WTC11 (cell line): ENCODE measurements around the gene FBLN2. TPM values are rescaled to one million over a fixed set of nuclear protein-coding genes. Genes with fewer than 3 reads are reported as not detected.

ENCODE experiments used
- ATAC-seq: fragments of 200-7000 bp; cut with Tn5 transposase; 2 replicates; pipeline ENCODE4 v1.10.0; 2021; ENCODE audit warnings: mild to moderate bottlenecking, moderate library complexity
- CTCF ChIA-PET: fragments of 300-600 bp; sonication (Branson Sonifier 250); formaldehyde crosslinking; loops from one replicate; lab custom pipeline; 2021; ENCODE audit warnings: antibody characterized with exemption; lab: Charles Lee
- POLR2A ChIA-PET: fragments of 350-600 bp; sonication (Branson Sonifier 250); formaldehyde crosslinking; loops from one replicate; lab custom pipeline; 2021; ENCODE audit warnings: antibody characterized with exemption; lab: Charles Lee
- DNase-seq: peaks from one replicate; pipeline ENCODE4 v3.0.0; 2021; ENCODE audit warnings: low spot score
- H3K27ac Mint-ChIP-seq: 2 replicates; pipeline ENCODE4 v1.8.0; 2021; ENCODE audit warnings: mixed read lengths
- H3K27me3 Mint-ChIP-seq: 2 replicates; pipeline ENCODE4 v1.8.0; 2021; ENCODE audit warnings: low read depth, mild to moderate bottlenecking, moderate library complexity, mixed read lengths
- H3K36me3 Mint-ChIP-seq: 2 replicates; pipeline ENCODE4 v1.8.0; 2021; ENCODE audit warnings: mixed read lengths
- H3K4me1 Mint-ChIP-seq: 2 replicates; pipeline ENCODE4 v1.8.0; 2022; ENCODE audit warnings: mixed read lengths
- H3K4me3 Mint-ChIP-seq: 2 replicates; pipeline ENCODE4 v1.8.0; 2021; ENCODE audit warnings: mild to moderate bottlenecking, moderate library complexity, mixed read lengths
- H3K9me3 Mint-ChIP-seq: 2 replicates; pipeline ENCODE4 v1.8.0; 2021; ENCODE audit warnings: mixed read lengths
- ATF1 ChIP-seq: sonication (generic); formaldehyde crosslinking; IDR thresholded peaks from 2 replicates; pipeline ENCODE4 v1.8.1; 2023; ENCODE audit warnings: mild to moderate bottlenecking, moderate library complexity, missing genetic modification reagents
- ATF2 ChIP-seq: sonication (generic); formaldehyde crosslinking; IDR thresholded peaks from 2 replicates; pipeline ENCODE4 v1.8.1; 2022; ENCODE audit warnings: low read depth, missing genetic modification reagents, borderline replicate concordance
- E2F5 ChIP-seq: sonication (generic); formaldehyde crosslinking; IDR thresholded peaks from 2 replicates; pipeline ENCODE4 v1.8.1; 2022; ENCODE audit warnings: mild to moderate bottlenecking, moderate library complexity, missing genetic modification reagents
- ETV6 ChIP-seq: sonication (generic); formaldehyde crosslinking; IDR thresholded peaks from 2 replicates; pipeline ENCODE4 v1.8.1; 2022; ENCODE audit warnings: mild to moderate bottlenecking, missing genetic modification reagents
- GABPB1 ChIP-seq: sonication (generic); formaldehyde crosslinking; IDR thresholded peaks from 2 replicates; pipeline ENCODE4 v1.8.1; 2023; ENCODE audit warnings: mild to moderate bottlenecking, missing genetic modification reagents
- JAZF1 ChIP-seq: fragments of 250-450 bp; sonication (Bioruptor Pico); IDR thresholded peaks from 2 replicates; pipeline ENCODE4 v1.9.0; 2021; ENCODE audit warnings: moderate library complexity, mild to moderate bottlenecking, inconsistent platforms
- MAX ChIP-seq: sonication (generic); formaldehyde crosslinking; IDR thresholded peaks from 2 replicates; pipeline ENCODE4 v1.8.0; 2022; ENCODE audit warnings: mild to moderate bottlenecking, missing genetic modification reagents
- MXD4 ChIP-seq: fragments of 250-450 bp; sonication (Bioruptor Pico); IDR thresholded peaks from 2 replicates; pipeline ENCODE4 v1.8.0; 2021; ENCODE audit warnings: mild to moderate bottlenecking, moderate library complexity, borderline replicate concordance
- MYBL2 ChIP-seq: sonication (generic); formaldehyde crosslinking; IDR thresholded peaks from 2 replicates; pipeline ENCODE4 v1.8.1; 2023; ENCODE audit warnings: mild to moderate bottlenecking, moderate library complexity, missing genetic modification reagents
- NFATC4 ChIP-seq: fragments of 250-450 bp; sonication (Bioruptor Pico); IDR thresholded peaks from 2 replicates; pipeline ENCODE4 v1.9.0; 2021; ENCODE audit warnings: mild to moderate bottlenecking
- NR1H2 ChIP-seq: sonication (generic); formaldehyde crosslinking; IDR thresholded peaks from 2 replicates; pipeline ENCODE4 v1.9.0; 2021; ENCODE audit warnings: mild to moderate bottlenecking, moderate library complexity, missing genetic modification reagents
- NR3C1 ChIP-seq: sonication (generic); formaldehyde crosslinking; conservative IDR thresholded peaks from 2 replicates; pipeline ENCODE4 v1.8.1; 2023; ENCODE audit warnings: low read depth, mild to moderate bottlenecking, missing genetic modification reagents
- PREB ChIP-seq: sonication (generic); formaldehyde crosslinking; IDR thresholded peaks from 2 replicates; pipeline ENCODE4 v1.8.1; 2022; ENCODE audit warnings: mild to moderate bottlenecking, missing genetic modification reagents, moderate library complexity, borderline replicate concordance
- RORB ChIP-seq: fragments of 250-450 bp; sonication (Bioruptor Pico); IDR thresholded peaks from 2 replicates; pipeline ENCODE4 v1.9.0; 2021; ENCODE audit warnings: mild to moderate bottlenecking
- SOX15 ChIP-seq: fragments of 250-450 bp; sonication (Bioruptor Pico); IDR thresholded peaks from 2 replicates; pipeline ENCODE4 v1.9.0; 2021; ENCODE audit warnings: mild to moderate bottlenecking
- SP1 ChIP-seq: sonication (generic); formaldehyde crosslinking; conservative IDR thresholded peaks from 2 replicates; pipeline ENCODE4 v1.8.1; 2022; ENCODE audit warnings: missing genetic modification reagents
- ZBTB21 ChIP-seq: sonication (generic); formaldehyde crosslinking; IDR thresholded peaks from 2 replicates; pipeline ENCODE4 v1.8.1; 2023; ENCODE audit warnings: mild to moderate bottlenecking, missing genetic modification reagents, borderline replicate concordance
- ZBTB43 ChIP-seq: sonication (generic); formaldehyde crosslinking; IDR thresholded peaks from 2 replicates; pipeline ENCODE4 v1.8.1; 2023; ENCODE audit warnings: mild to moderate bottlenecking, missing genetic modification reagents
- ZNF138 ChIP-seq: sonication (generic); formaldehyde crosslinking; conservative IDR thresholded peaks from 2 replicates; pipeline ENCODE4 v1.8.1; 2022; ENCODE audit warnings: mild to moderate bottlenecking, moderate library complexity, missing genetic modification reagents
- ZNF219 ChIP-seq: sonication (generic); formaldehyde crosslinking; IDR thresholded peaks from 2 replicates; pipeline ENCODE4 v1.8.0; 2023; ENCODE audit warnings: missing genetic modification reagents, mild to moderate bottlenecking, borderline replicate concordance
- ZNF232 ChIP-seq: sonication (generic); formaldehyde crosslinking; IDR thresholded peaks from 2 replicates; pipeline ENCODE4 v1.8.0; 2022; ENCODE audit warnings: mild to moderate bottlenecking, missing genetic modification reagents
- ZNF532 ChIP-seq: fragments of 250-450 bp; sonication (Bioruptor Pico); IDR thresholded peaks from 2 replicates; pipeline ENCODE4 v1.9.0; 2021; ENCODE audit warnings: mild to moderate bottlenecking, borderline replicate concordance
- total RNA-seq: library from RNA; stranded (reverse); gene quantifications from 3 replicates; pipeline ENCODE4 v1.2.3, GENCODE V29; 2021

The FBLN2 gene
- total RNA-seq, 1 experiment from 2014 or later, result 20.7 TPM

- Mint-ChIP-seq H3K9me3 (no peaks in the 10 kb centered on the region), H3K4me1 (peaks cover 12% of the 10 kb centered on the region), H3K27me3 (no peaks in the 10 kb centered on the region; the same call in 1 of the 2 replicates), H3K27ac (no peak overlapping the region), H3K4me3 (no peak overlapping the region), H3K36me3 (no peaks in the 10 kb centered on the region)
- TF ChIP-seq MAX (CRISPR knock-in tag) (no peak), ZNF532 (CRISPR knock-in tag) (no peak), ZBTB43 (CRISPR knock-in tag) (no peak), SOX15 (CRISPR knock-in tag) (no peak), MYBL2 (CRISPR knock-in tag) (no peak), GABPB1 (CRISPR knock-in tag) (no peak), JAZF1 (CRISPR knock-in tag) (no peak), NFATC4 (CRISPR knock-in tag) (no peak), ZNF232 (CRISPR knock-in tag) (no peak), MXD4 (CRISPR knock-in tag) (no peak), NR1H2 (CRISPR knock-in tag) (no peak), RORB (CRISPR knock-in tag) (no peak), ETV6 (CRISPR knock-in tag) (no peak)
- ATAC-seq, result no peak
- CTCF ChIA-PET, result interaction anchor here (0.5 kb wide), 1 partner anchor 144 kb away, joined by 3 read pairs; no protein-coding TSS in a partner anchor
- POLR2A ChIA-PET, result interaction anchor here (0.6 kb wide), 1 partner anchor 229 kb away, joined by 7 read pairs; no protein-coding TSS in a partner anchor
- DNase-seq, result no peak
These were observed 134.8 kb downstream of the FBLN2 start for GRCh38 chr3:13683772-13684171.

GRCh38 chr3:13684350-13684749 lies 135.4 kb downstream of the FBLN2 start:
- ATAC-seq (no peak), DNase-seq (no peak)
- H3K9me3 Mint-ChIP-seq, result no peaks in the 10 kb centered on the region
- no peaks in the 10 kb centered on the region for H3K36me3 Mint-ChIP-seq
- no peak overlapping the region for H3K27ac Mint-ChIP-seq
- ChIA-PET POLR2A (interaction anchor here (0.6 kb wide), 1 partner anchor 230 kb away, joined by 7 read pairs; no protein-coding TSS in a partner anchor), CTCF (no interaction called here)
- no peak overlapping the region for H3K4me3 Mint-ChIP-seq
- TF ChIP-seq NR3C1, result no peak
- TF ChIP-seq ZNF219, result no peak
- TF ChIP-seq PREB (CRISPR knock-in tag), result no peak
- TF ChIP-seq ATF2 (CRISPR knock-in tag), result no peak
- no peak for TF ChIP-seq SP1
- no peak for TF ChIP-seq ZBTB21 (CRISPR knock-in tag)
- TF ChIP-seq ATF1 (CRISPR knock-in tag), result no peak
- TF ChIP-seq ZNF232 (CRISPR knock-in tag), result no peak
- TF ChIP-seq ZNF138 (CRISPR knock-in tag), result no peak
- no peak for TF ChIP-seq E2F5 (CRISPR knock-in tag)
- no peak for TF ChIP-seq ZBTB43 (CRISPR knock-in tag)
- H3K4me1 Mint-ChIP-seq, result peaks cover 12% of the 10 kb centered on the region
- no peaks in the 10 kb centered on the region; the same call in 1 of the 2 replicates for H3K27me3 Mint-ChIP-seq
